ENCODE results near the gene AASDH. TPM values are rescaled to one million over a fixed set of nuclear protein-coding genes. Genes with fewer than 3 reads are reported as not detected.

The AASDH gene, protein sequence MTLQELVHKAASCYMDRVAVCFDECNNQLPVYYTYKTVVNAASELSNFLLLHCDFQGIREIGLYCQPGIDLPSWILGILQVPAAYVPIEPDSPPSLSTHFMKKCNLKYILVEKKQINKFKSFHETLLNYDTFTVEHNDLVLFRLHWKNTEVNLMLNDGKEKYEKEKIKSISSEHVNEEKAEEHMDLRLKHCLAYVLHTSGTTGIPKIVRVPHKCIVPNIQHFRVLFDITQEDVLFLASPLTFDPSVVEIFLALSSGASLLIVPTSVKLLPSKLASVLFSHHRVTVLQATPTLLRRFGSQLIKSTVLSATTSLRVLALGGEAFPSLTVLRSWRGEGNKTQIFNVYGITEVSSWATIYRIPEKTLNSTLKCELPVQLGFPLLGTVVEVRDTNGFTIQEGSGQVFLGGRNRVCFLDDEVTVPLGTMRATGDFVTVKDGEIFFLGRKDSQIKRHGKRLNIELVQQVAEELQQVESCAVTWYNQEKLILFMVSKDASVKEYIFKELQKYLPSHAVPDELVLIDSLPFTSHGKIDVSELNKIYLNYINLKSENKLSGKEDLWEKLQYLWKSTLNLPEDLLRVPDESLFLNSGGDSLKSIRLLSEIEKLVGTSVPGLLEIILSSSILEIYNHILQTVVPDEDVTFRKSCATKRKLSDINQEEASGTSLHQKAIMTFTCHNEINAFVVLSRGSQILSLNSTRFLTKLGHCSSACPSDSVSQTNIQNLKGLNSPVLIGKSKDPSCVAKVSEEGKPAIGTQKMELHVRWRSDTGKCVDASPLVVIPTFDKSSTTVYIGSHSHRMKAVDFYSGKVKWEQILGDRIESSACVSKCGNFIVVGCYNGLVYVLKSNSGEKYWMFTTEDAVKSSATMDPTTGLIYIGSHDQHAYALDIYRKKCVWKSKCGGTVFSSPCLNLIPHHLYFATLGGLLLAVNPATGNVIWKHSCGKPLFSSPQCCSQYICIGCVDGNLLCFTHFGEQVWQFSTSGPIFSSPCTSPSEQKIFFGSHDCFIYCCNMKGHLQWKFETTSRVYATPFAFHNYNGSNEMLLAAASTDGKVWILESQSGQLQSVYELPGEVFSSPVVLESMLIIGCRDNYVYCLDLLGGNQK
- total RNA-seq (2021; fragmentation: NEBNext Ultra II Directional; extraction: Animal tissue kit (Norgen Biotek cat#: 25700)), result 10 to 100 TPM in 1 of 6 experiments, 1 to 10 TPM in 5; 6.7 to 10.1 (median 8.4) TPM
- long read RNA-seq, partial matches to known transcripts, result 8 of 9 reads
- long read RNA-seq, other reads (novel, unspliced or antisense), result 1 of 9 reads

DNA sequence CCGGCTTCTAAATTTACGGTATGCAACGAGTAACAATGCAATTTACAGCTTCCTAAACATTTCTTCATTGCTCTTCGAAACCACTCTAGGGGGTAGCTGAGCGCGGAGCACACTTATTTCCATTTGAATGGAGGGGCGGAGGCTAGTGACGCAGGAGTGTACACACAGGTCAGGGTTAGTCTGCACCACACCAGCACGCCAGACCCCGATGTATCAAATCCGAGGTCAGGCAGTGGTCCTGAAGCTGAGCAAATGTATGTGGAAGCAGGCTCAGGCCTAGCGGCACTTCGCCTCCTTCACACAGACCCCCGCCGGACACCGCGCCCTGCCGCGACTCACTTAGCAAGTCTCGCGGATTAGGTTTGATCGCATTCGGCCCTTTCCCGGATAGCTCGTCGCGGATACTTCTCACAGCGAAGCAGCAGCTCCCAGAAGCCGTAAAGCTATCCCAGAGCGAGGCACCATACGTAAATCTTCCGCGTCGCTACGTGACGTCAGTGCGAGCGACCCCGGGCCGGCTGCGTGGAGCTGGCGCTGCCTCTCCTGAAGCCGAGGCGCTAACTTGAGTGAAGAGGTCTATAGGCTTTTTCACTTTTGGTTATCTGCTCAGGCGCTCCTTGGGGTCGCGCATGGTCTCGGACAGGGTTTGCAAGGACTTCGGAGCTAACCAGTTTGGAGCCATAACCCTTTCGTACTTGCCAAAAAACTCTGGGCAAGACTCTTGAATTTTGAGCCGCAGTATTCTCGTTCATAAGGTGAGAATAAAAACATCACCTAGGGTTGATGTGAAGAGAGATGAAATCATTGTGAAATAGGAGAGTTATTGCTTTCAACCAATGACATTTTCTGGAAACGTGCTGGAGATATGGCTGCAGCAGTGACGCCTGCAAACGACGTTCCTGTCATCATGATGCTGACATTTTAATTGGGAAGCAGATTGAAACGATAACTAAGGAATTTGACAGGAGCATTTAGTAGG, at the start of gene AASDH:
AASDH (minus strand) TSS at position 469 of the 979 bp plus-strand sequence. CDS start 3,192 bp downstream, outside the sequence.
- DNase-seq, result peak; percentile 95
- Mint-ChIP-seq H3K27ac (peak within 1 kb of the TSS; percentile 98), H3K36me3 (ENCODE audit: low read depth) (no peaks in the 10 kb centered on the region), H3K27me3 (ENCODE audit: insufficient read depth) (no peaks in the 10 kb centered on the region), H3K4me1 (ENCODE audit: low read depth) (peaks cover 24% of the 10 kb centered on the region), H3K9me3 (no peaks in the 10 kb centered on the region), H3K4me3 (peak within 1 kb of the TSS; percentile 93)
- TF ChIP-seq, protein P1, sequence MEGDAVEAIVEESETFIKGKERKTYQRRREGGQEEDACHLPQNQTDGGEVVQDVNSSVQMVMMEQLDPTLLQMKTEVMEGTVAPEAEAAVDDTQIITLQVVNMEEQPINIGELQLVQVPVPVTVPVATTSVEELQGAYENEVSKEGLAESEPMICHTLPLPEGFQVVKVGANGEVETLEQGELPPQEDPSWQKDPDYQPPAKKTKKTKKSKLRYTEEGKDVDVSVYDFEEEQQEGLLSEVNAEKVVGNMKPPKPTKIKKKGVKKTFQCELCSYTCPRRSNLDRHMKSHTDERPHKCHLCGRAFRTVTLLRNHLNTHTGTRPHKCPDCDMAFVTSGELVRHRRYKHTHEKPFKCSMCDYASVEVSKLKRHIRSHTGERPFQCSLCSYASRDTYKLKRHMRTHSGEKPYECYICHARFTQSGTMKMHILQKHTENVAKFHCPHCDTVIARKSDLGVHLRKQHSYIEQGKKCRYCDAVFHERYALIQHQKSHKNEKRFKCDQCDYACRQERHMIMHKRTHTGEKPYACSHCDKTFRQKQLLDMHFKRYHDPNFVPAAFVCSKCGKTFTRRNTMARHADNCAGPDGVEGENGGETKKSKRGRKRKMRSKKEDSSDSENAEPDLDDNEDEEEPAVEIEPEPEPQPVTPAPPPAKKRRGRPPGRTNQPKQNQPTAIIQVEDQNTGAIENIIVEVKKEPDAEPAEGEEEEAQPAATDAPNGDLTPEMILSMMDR (IDR thresholded peaks at IDR 0.05), result no peak

DNA sequence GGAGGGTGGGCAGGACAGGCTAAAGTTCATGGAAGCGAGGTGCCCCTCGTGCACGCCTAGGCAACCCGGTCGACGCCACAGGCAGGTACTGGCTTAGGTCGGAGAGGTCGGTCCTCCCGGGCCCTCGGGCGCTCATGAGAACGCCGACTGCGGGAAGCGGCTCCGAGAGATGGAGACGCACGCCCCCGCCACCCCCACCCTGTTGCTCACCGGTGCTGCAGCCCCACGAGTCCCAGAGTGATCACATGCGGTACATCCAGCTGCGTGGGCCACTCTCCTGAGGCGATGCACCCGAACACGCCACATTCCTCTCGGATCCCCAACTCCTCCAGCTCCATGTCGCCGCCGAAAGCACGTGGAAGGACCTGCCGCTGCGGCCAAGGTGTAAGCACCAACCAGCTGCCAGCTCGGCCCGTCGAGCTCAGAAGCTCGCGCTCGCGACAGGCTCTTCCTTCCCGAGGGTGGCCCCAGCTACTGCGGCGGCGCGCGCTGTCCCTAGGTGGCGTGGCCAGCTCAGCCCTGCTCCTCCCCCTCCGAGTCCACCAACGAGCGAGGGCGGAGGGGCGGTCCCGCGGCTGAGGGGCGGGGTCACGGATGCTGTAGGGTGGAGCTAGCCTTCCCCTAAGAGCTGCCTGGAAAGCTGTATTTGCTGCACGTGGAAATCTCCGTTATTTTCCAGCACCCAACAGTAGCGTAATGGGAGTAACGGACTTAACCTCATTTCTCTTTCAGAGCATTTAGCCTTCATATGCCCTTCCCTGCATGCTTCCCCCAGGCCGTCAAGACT, 48.0 kb upstream of the AASDH start, which contains the start of gene PPAT:
PPAT (minus strand) TSS at position 476 of the 787 bp plus-strand sequence; CDS start at position 338, 138 bp downstream.
- TF ChIP-seq, protein P1 (IDR thresholded peaks at IDR 0.05), result peak; percentile 65
- Mint-ChIP-seq H3K9me3 (no peaks in the 10 kb centered on the region), H3K27ac (peak within 1 kb of the TSS; percentile 94), H3K36me3 (ENCODE audit: low read depth) (peaks cover 8% of the 10 kb centered on the region), H3K27me3 (ENCODE audit: insufficient read depth) (peaks cover 3% of the 10 kb centered on the region; the same call in 1 of the 2 replicates), H3K4me1 (ENCODE audit: low read depth) (peaks cover 56% of the 10 kb centered on the region), H3K4me3 (peak within 1 kb of the TSS; percentile 95)
- peak; percentile 97 for DNase-seq

DNA sequence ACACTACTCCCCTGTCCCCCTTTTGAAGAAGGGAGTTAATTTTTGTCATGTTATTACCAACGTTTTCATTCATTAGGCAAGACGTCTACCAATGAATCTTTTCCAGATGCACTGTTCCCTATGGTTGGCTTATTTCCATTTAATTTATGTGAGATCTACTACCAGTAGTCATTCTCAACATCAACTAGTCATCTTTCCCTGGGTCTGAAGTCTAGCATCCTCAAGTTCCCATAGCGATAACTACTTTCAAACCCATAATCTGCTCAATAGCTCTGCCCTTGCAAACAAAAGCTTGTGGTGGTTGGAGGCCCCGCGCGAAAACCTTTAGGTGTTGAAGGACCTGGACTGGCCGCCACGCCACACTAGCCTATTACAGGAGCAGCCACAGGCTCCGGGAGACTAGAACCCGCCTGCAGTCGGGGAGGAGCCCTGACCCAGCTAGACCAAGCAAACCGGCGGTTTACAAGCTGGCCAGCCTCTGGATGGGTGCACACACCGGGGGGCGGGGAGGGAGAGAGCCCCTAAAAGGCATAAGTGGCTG, 47.4 kb upstream of the AASDH start:
- Mint-ChIP-seq H3K36me3 (ENCODE audit: low read depth) (peaks cover 6% of the 10 kb centered on the region), H3K4me1 (ENCODE audit: low read depth) (peaks cover 52% of the 10 kb centered on the region), H3K4me3 (peak overlapping the region; percentile 95), H3K9me3 (no peaks in the 10 kb centered on the region), H3K27me3 (ENCODE audit: insufficient read depth) (peaks cover 3% of the 10 kb centered on the region; the same call in 1 of the 2 replicates), H3K27ac (peak overlapping the region; percentile 94)
- peak; percentile 69 for DNase-seq
- TF ChIP-seq, protein P1 (IDR thresholded peaks at IDR 0.05), result no peak

DNA sequence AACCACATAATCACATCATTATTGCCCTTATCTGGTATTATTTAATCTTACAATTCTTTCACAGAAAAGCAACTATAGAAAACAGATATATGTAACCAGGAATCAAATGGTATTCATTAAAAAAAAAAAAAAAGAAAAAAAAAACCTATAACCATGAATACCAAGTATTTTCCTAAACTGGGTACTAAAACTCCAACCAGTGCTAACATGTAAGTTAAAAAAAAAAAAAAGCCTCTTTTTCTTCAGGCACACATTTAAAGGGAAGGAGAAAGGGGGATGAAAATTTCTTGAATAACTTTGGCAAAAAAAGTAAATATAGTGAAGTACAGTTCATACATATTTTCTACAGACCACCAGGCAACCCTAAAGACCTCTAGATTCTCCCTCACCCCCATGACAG, 46.0 kb upstream of the AASDH start:
- H3K4me1 Mint-ChIP-seq (ENCODE audit: low read depth), result peaks cover 54% of the 10 kb centered on the region
- 0 out of 2 replicates have a peak overlapping the region, but pooled peaks have one; percentile 18 for H3K27ac Mint-ChIP-seq
- H3K4me3 Mint-ChIP-seq, result peak overlapping the region; percentile 95
- peaks cover 3% of the 10 kb centered on the region; the same call in 1 of the 2 replicates for H3K27me3 Mint-ChIP-seq (ENCODE audit: insufficient read depth)
- no peaks in the 10 kb centered on the region for H3K9me3 Mint-ChIP-seq
- DNase-seq, result no peak
- TF ChIP-seq, protein P1 (IDR thresholded peaks at IDR 0.05), result no peak
- H3K36me3 Mint-ChIP-seq (ENCODE audit: low read depth), result peaks cover 4% of the 10 kb centered on the region

All from HFFc6 (cell line).